Calu3 (cell line): Measurements from ENCODE around the gene SHFL. TPM values are rescaled to one million over a fixed set of nuclear protein-coding genes. Genes with fewer than 3 reads are reported as not detected.
A peak's percentile ranks its signal among the peaks of the same experiment; 100 is the strongest.

ENCODE experiments used
- BruUV-seq: library from RNA; stranded (reverse); fragments of 400-500 nt; replicated peaks from 2 replicates; lab custom pipeline; 2021; lab: Mats Ljungman, UMichigan
- CTCF ChIA-PET: fragments of 300-600 bp; sonication (Branson Sonifier 250); formaldehyde crosslinking; loops from one replicate; lab custom pipeline; 2022; ENCODE audit warnings: antibody characterized with exemption; lab: Charles Lee
- DNase-seq: peaks from one replicate; pipeline ENCODE4 v3.0.0; 2022
- H3K27ac Mint-ChIP-seq: one replicate; pipeline ENCODE4 v1.8.0; 2022; ENCODE audit warnings: mixed read lengths; ENCODE audit not compliant: unreplicated experiment
- H3K27me3 Mint-ChIP-seq: one replicate; pipeline ENCODE4 v1.8.0; 2022; ENCODE audit warnings: mixed read lengths; ENCODE audit not compliant: unreplicated experiment
- H3K36me3 Mint-ChIP-seq: one replicate; pipeline ENCODE4 v1.8.0; 2022; ENCODE audit warnings: mild to moderate bottlenecking, moderate library complexity, mixed read lengths; ENCODE audit not compliant: insufficient read depth, unreplicated experiment
- H3K4me1 Mint-ChIP-seq: one replicate; pipeline ENCODE4 v1.8.0; 2022; ENCODE audit warnings: mild to moderate bottlenecking, low read depth, mixed read lengths; ENCODE audit not compliant: unreplicated experiment
- H3K4me3 Mint-ChIP-seq: one replicate; pipeline ENCODE4 v1.8.0; 2022; ENCODE audit warnings: mild to moderate bottlenecking, low read depth, moderate library complexity, mixed read lengths; ENCODE audit not compliant: unreplicated experiment
- H3K9me3 Mint-ChIP-seq: one replicate; pipeline ENCODE4 v1.8.0; 2022; ENCODE audit warnings: low read depth, mixed read lengths; ENCODE audit not compliant: unreplicated experiment
- CTCF ChIP-seq: fragments of 200-600 bp; IDR thresholded peaks from one replicate; pipeline ENCODE4 v1.8.0; 2022; ENCODE audit warnings: antibody characterized with exemption; ENCODE audit not compliant: unreplicated experiment
- intact Hi-C: fragments of 100-400 bp; cut with micrococcal nuclease; formaldehyde crosslinking; loops from one replicate; pipeline ENCODE4 v1.10.0; 2022; ENCODE audit not compliant: unreplicated experiment
- total RNA-seq: library from RNA; stranded (reverse); gene quantifications from 2 replicates; pipeline ENCODE4 v1.2.3, GENCODE V29; 2022

Gene SHFL
- total RNA-seq, 1 experiment from 2014 or later, result 37.3 TPM

GRCh38 chr19:10095948-10096614, 10.0 kb downstream of the SHFL start:
- Mint-ChIP-seq H3K27me3 (peaks cover 21% of the 10 kb centered on the region), H3K4me1 (no peaks in the 10 kb centered on the region), H3K36me3 (peaks cover 36% of the 10 kb centered on the region), H3K9me3 (peaks cover 2% of the 10 kb centered on the region), H3K27ac (peak overlapping the region; percentile 58), H3K4me3 (peak overlapping the region; percentile 66)
- peak; percentile 90 for DNase-seq
- intact Hi-C loops, result no loop called here
- no peak for TF ChIP-seq CTCF
- CTCF ChIA-PET, result interaction anchor here (0.7 to 1.6 kb wide), 6 partner anchors 10 to 213 kb away, joined by 3 to 4 read pairs (median 3); partner anchors contain the start of genes ICAM1 and PPAN
- BruUV-seq, result no TSS peak

GRCh38 chr19:10096615-10096963, 10.5 kb downstream of the SHFL start:
- TF ChIP-seq CTCF, result no peak
- no peak for DNase-seq
- Mint-ChIP-seq H3K4me3 (peak overlapping the region; percentile 66), H3K9me3 (peaks cover under 1% of the 10 kb centered on the region), H3K27me3 (peaks cover 21% of the 10 kb centered on the region), H3K36me3 (peaks cover 31% of the 10 kb centered on the region), H3K27ac (no peak overlapping the region), H3K4me1 (no peaks in the 10 kb centered on the region)
- BruUV-seq, result no TSS peak
- intact Hi-C loops, result no loop called here
- CTCF ChIA-PET, result interaction anchor here (0.5 to 1.6 kb wide), 6 partner anchors 10 to 214 kb away, joined by 3 to 4 read pairs (median 3); partner anchors contain the start of genes ICAM1 and PPAN

GRCh38 chr19:10100163-10100785, 14.2 kb downstream of the SHFL start:
- H3K36me3 Mint-ChIP-seq, result peaks cover 13% of the 10 kb centered on the region
- no peak overlapping the region for H3K4me3 Mint-ChIP-seq
- DNase-seq, result no peak
- no peak overlapping the region for H3K27ac Mint-ChIP-seq
- H3K27me3 Mint-ChIP-seq, result peaks cover 29% of the 10 kb centered on the region
- CTCF ChIA-PET, result no interaction called here
- H3K4me1 Mint-ChIP-seq, result no peaks in the 10 kb centered on the region
- BruUV-seq, result no TSS peak
- H3K9me3 Mint-ChIP-seq, result no peaks in the 10 kb centered on the region
- no peak for TF ChIP-seq CTCF
- intact Hi-C loops, result no loop called here

GRCh38 chr19:10102787-10103236, 16.7 kb downstream of the SHFL start:
- DNase-seq, result no peak
- Mint-ChIP-seq H3K4me1 (peaks cover 7% of the 10 kb centered on the region), H3K9me3 (no peaks in the 10 kb centered on the region), H3K27ac (no peak overlapping the region), H3K36me3 (peaks cover 22% of the 10 kb centered on the region), H3K27me3 (peaks cover 35% of the 10 kb centered on the region), H3K4me3 (no peak overlapping the region)
- intact Hi-C loops, result no loop called here
- TF ChIP-seq CTCF, result no peak
- BruUV-seq, result no TSS peak
- CTCF ChIA-PET, result interaction anchor here (0.6 kb wide), 1 partner anchor 18 kb away, joined by 3 read pairs; no protein-coding TSS in a partner anchor
